Stimulated activated CD8-positive, alpha-beta memory T cell treated with anti-CD3 and anti-CD28 coated beads, Interleukin-7, amount 100 ng/mL, for 48 hours (primary cell): Measurements from ENCODE around the gene DACH2.

Source experiments
- DNase-seq, 2 donors: peaks; one replicate each; pipeline ENCODE4 v3.0.0-alpha.2; 2020; ENCODE audit warnings: low read depth in 1 of 2; ENCODE audit errors: extremely low read depth in 1 of 2

Gene DACH2

DNA sequence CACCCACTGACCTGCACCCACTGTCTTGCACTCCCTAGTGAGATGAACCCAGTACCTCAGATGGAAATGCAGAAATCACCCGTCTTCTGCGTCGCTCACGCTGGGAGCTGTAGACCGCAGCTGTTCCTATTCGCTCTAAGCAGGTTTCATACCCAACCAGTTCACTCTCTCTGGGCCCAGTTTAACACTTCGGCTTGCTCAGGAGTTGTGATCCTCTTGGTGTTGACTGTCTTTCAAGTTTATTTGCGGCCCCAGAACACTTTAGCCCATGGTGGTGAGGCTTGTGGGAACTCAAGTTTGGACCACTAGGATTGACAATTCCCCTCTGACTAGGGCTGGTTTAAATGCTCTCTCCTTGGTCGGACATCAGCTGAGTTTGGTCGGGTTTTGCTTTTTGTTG lies 147.0 kb downstream of the DACH2 start:
- DNase-seq = no peak

DNA sequence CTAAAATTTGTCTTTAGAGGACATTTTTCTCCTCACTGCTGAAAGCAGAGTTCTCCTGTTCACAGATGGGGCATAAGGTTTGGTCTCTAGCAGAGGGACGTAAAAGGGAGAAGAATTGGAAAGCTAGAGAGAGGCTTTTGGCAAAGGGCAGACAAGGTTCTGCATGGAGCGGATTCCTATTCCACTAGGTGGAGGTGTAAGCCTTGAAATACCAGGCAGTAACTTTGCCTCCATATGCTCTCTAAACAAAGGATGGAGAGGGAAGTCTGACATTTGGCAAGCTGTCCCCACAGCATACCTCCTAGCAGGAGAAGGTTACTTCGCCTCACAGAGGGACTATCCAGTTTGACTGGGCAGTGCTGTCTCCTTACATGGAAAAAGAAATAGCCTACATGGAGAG lies 174.7 kb downstream of the DACH2 start:
- no peak for DNase-seq

DNA sequence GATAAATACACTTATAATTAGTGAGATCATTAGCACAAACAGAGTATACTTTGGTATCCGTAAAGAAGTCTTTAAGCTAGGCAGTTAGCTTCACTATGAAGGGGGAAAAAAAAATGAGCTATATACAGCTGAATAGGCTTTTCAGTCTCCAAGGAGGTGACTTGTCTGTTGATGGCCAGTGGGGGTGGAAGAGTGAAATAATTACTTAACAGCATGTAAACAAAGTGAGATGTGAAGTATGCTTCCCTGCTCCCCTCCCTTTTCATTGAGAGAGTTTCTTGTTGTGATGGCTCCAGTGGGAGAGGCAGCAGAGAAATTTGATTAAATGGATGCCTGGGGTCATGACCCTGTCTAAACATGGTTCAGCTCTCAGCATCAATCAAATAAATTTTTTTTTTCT lies 180.9 kb downstream of the DACH2 start:
- DNase-seq = no peak

DNA sequence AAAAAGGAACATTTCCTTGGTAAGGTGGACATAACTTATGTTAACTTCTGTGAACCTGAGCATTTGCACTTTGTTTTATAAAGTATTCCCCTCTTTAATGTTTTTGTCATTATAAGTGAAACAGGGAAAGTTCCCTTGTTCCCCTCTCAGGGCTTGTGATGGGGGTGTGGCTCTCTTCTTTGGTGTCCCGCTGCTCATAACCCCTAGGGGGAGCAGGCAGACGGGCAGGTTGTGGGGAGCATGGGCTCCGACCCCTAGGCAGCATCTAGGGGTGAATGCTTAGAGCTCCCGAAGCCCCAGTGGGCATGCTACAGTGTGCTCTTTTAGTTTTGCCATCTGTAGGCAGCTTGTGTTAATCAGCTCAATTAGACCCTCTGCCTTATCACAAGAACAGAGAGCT lies 200.4 kb downstream of the DACH2 start:
- DNase-seq = no peak

DNA sequence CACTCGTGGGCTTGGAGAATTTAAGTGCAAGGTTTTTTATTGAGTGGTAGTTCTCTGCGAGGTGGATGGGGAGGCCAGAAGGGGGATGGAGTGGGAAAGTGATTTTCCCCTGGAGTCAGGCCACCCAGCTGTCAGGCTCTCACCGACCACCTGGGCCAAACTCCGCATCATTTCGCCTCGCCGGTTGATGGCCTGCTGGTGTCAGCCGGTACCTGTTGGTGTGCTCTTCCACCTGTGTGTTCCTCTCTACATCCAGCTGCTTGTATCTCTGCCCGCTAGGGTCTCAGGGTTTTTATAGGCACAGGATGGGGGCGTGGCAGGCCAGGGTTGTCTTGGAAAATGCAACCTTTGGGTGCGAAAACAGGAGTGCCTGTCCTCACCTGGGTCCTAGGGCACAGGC lies 200.9 kb downstream of the DACH2 start:
- no peak for DNase-seq

DNA sequence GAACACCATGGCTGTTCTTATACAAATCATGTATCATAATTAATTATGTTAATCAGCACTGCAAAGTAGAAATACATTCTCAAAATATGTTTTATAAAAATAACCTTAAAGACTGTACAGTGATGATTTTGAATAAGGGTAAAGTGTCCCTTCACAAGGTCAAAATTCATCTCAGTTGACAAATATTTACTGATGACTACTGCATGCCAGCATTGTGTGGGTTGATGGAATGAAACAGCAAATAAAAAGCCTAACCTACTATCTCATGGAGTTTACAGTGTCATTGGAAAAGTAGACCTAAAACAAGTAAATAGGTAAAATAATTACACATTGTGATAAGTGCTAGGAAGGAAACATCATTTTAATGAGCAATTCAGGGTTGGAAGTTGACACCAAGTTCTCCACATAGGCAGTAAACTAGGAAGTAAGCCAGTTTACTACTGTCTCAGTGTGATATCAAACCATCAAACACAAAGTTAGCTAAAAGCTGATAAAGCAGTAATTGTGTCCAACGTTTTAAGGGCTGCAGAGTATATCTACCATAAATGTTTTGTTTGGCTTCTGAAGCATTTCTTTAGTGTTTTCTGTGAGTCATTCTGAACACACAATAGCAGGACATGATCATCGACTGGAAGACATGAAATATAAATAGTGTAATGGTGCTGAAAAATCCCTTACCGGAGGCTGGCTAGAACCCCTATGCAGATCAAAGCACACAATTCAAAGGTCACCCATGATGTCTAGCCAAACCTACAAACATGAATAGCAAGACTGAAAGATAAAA lies 221.8 kb downstream of the DACH2 start:
- no peak for DNase-seq

DNA sequence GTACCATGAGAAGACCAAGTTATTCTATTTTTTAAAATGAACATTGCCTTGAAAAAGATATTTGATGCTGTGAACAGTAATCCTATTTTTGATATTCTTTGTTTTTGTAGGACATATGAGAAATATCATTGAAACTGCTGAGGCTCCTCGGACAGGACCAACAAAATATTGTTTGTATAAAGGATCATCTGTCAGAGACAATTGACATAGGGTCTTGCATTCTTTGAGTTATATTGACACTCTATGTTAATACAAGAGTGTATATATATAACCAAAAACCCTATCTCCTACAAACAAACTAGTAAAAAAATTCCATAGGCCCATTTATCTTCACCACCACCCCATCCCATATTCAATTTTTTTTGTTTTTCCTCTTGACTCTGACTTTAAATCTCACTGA lies 222.7 kb downstream of the DACH2 start:
- no peak for DNase-seq

DNA sequence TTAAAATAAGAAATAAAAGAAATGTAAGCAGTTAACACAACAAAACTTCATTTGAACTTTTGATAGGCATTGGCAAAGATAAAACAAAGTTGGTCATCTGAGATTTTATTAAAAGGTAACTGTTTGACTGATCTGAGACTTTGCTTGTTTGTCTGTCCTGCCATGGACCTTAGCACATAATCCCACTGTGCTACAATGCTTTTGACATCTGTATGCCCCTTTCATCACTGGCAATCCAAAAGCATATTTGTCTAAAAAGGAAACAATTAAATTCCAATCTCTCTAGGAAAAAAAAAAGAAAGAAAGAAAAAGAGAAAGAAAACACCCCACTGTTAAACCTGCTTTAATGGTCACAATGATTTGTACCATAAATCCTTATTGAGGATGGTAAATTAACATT lies 231.0 kb downstream of the DACH2 start:
- no peak for DNase-seq

DNA sequence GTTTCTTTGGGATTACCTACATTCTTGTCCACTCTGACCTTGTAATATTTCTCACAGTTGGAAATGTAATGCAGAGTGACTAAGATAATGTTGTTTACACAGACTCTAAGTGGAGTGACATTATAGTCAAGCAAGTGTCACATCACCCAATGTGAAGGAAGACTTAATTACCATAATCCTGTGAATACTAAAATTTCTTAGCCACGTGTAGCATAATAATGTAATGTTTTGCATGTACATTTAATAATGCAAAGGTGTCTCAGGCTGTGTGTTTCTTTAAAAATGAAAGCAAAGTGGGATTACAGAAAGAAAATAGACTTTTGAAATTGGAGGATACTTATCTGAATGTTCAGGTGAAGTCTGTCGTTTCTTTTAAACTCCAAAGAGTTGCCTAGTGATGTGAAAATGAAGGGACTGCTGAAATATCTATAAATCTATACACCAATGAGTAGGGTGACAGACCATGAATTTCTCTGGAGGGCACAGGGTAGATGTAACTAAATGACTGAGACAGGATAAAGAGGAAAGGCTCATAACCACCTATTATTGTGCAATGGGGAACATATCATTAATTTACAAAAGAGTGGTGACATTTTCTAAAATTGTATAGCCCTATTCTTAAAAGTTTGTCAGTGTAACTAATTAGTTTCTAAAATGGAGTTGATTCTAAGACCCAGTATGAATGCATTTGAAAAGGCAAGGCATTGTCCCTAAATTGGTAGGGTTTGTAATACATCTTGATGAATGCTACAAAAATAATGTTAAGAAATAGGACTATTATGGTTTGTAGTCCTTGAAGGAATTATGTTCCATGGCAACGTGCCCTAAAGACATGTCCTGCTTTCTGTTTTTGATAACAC lies 235.7 kb downstream of the DACH2 start:
- DNase-seq = no peak

DNA sequence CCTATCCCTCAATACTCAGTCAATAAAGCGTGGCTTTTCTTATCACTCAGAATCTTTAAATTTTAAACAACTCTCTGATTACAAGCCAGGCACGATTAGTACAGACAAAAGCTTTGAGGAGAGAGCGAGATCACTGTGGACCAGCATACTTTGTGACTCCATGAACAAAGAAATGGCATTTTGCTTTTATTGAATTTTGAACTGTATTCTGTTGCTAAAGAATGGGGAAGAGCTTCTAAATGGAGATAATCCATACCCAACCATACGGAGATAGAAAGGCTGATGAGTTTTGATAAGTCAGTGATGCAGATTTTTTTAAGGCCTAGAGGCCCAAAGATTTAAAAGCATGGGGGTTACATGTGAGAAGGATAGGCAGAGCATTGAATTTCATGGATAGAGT lies 259.1 kb downstream of the DACH2 start:
- no peak for DNase-seq

DNA sequence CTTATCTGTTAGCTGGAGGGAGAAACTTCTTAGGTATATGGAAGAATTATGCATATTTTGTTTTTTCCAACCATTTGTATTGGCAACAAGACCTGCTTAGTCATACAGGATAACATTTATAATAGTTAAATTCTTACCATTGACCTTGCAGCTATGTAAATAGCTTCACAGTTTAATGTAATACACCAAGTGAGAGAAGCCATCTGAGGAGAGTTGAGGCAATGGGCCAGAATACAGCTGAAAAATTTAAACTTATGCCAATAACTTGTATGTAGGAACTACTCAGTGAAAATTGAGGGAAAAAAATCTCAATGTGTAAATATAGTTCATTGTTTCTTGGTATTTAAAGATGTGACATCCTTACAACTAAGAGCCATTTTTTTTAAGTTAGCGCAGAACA lies 273.5 kb downstream of the DACH2 start:
- DNase-seq = no peak

DNA sequence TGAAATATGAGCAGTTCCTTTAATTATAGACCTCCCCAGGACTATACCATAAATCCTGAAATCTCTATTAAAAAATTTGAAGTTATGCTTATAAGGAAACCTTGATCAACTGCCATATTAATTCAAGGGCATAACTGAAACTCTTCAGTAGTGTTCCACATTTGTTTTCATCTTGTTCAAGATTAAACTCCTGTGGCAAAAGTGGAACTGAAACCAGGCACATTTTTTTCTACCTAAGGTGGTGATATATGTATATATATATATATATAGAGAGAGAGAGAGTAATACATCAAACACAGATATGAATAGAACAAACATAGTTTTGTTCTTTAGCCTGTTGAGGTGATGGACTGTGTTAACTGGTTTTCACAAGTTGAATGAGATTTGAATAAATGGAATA lies 287.9 kb downstream of the DACH2 start:
- no peak for DNase-seq

DNA sequence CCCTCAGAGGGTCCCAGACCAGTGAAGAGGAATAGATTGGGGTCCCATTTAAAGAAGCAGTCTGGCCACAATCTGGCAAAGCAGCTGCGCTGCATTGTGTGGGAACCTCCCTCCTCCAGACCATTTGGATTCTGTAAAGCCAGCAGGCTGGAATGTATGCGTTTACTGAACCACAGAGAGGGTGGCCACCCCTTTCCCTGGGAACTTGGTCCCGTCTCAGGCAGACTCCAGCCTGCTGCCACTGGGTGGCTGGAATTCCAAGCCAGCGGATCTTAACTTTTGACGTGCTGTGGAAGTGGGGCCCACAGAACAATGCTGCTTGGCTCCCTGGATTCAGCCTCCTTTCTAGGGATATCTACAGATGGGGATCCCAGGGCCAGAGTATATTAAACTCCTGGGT lies 307.2 kb downstream of the DACH2 start:
- no peak for DNase-seq

DNA sequence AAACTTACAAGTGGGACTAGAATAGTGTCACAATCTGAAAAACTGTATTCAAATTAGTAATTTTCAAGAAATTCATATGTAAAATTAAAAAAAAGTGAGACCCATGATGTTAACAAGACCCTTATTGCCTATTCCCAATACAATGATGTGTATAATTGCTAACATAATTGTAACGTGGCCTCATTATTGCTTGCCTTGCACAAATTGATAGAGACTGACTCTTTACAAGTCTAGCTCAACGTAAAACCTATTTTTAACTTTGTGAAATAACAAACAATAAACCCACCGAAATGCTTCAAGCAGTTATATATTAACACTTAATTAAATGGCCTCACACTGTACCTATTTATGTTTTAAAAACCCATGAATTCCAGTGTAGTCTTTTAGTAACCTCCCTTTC lies 312.5 kb downstream of the DACH2 start:
- no peak for DNase-seq

DNA sequence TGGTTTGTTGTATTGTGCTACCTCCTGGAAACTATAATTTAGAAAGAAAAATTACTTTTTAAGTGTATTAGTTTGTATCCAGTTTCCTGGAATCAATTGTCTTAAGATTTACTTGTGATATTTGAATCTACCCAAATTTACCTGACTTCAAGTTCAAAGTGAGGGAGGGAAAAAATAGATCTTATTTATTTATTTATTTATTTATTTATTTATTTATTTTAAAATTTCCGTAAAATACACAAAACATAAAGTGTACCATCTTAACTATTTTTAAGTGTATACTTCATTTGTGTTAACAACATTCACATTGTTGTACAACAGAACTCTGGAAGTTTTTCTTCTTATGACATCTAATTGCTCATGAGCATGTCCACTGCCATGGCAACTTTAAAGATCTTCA lies 356.0 kb downstream of the DACH2 start:
- no peak for DNase-seq

DNA sequence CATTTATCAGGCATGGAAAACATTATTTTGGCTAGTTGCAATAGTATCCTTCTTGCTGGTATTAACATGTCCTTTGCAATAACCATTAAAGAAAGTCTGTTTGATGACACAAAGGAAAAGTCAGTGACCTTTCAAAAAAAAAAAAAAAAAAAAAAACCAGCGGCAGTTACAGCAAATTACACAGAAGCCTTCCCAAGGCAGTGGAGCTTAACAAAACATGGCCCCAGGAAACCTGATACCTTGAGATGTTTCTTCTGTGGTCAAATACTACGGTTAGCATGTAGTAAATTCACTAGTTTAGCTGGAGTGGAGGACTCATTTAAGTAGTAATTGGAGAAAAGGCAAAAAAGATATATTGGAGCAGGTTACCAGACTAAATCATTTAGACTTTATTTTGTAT lies 359.1 kb downstream of the DACH2 start:
- no peak for DNase-seq

DNA sequence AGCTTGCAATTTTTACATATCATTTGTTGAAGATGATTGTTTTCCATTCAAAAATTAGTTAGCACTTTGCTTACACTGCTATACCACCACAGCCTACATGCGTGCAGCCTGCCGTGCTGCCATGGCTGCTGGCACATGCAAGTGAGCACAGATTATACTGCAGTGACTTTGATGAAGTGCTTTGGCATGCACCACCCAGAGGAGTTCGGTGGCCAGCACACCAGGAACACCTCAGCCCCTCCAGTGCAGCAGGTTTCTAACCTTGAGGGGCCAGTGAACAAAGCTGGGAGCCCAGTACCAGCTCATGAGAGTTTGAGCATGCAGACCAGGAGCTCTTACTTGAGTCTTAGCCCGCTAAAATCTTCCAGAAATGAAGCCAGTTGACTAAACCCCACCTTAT lies 431.5 kb downstream of the DACH2 start:
- DNase-seq = no peak

DNA sequence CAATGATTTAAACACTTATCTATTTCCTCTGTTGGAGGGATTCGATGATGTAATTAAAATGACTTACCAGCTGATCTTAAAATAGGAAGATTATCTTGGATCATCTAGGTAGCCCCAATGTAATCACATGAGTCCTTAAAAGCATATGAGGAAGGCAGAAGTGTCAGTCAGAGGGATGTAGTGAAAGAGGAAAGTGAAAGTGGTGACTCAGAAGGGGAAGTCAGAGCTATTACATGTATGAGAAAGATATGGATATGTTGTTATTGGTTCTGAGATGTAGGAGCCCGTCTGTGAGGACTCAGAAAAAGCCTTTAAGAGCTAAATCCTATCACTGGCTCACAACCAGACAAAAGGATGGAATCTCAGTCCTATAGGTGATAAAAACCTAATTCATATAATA lies 456.4 kb downstream of the DACH2 start:
- no peak for DNase-seq

DNA sequence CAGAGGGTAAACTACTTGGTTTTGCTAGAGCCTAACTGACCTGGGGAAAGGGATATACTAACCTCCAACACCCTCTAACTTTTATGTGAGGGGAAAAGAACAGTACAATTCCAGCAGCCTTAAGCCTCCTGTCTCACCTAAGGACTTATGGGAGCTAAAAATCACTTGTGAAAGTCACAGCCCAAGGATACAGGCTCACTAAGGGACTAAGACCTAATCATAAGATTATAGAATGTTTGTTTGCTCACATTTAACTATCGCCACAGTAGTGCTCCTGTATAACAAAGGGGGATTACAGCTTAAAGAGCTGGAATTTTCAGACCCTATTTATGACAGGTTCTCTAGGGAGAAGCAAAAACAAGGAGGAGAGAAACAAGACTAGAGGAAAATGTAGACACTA lies 548.7 kb downstream of the DACH2 start:
- no peak for DNase-seq

DNA sequence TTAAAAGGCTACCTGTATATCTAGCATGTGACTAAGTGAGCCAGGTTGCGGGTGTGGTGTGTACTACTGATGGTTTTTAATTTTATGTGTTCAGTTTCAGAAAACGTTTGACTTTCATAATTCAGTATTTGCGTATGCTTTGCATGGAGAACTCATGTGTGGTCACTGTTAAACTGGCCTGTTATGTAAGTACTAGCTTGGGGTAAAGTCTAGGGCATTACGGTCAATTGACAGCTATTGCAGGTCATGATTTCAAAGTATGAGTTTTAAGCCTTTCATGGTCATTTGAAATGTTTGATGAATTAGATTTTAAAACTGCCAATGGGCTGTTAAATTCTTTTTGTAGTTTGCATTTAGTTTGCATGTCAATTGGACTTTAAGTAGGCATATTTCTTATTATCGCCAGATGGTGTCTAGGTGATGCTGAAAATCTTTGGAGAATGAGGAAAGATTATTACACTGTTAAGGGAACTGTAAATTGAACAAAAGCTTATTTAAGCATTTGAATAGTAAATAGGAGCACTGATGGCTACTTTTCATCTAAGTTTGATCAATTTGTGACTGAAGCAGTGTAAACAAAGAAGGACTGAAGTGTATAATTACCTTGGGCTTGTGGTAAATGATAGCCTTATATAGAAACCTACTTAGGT lies 563.4 kb downstream of the DACH2 start:
- DNase-seq = no peak

DNA sequence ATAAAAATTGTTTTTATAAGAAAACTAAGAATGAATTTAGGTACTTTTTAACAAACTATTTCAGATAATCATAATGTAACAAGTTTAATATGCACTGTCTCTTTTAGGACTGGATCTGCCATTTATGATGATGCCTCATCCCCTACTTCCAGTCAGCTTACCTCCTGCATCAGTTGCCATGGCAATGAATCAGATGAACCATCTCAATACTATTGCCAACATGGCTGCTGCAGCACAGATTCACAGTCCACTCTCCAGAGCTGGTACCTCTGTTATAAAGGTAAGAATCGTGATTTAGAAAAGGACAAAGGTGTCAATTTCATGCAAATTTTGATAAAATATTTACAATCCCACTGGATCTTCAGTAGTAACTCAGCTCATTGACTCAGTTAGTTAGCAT lies 566.2 kb downstream of the DACH2 start:
- DNase-seq = no peak

DNA sequence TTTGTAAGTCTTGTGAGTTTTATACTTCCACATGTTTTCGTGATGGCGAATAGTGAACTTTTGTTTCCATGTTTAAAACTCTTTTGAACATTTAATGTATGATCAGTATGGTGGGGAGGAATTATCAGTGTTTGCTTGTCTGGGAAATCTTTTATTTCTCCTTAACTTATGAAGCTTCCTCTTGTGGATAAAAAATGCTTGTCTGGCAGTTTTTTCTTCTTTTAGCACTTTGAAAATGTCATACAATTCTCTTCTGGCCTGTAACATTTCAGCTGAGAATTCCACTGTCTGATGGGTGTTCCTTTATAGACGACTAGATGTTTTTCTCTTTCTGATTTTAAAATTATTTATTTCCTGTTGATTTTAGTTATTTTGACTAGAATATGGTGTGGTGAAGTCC lies 576.0 kb downstream of the DACH2 start:
- DNase-seq = no peak
